Heart left ventricle (tissue), 13 donors: ENCODE results near the gene KCNA2.

ENCODE experiments used
- CTCF ChIP-seq, 12 donors: fragments of 200-600 bp; sonication (generic) in 4 of 12; IDR thresholded peaks; one replicate each; pipeline versions ENCODE4 v1.5.0 to v1.8.0; 2018 to 2022; ENCODE audit warnings: antibody characterized with exemption in 12 of 12, mild to moderate bottlenecking in 5 of 12
- POLR2A ChIP-seq, 2 donors: fragments of 450-650 bp; IDR thresholded peaks; one replicate each; pipeline ENCODE4 v1.6.1; 2017; ENCODE audit warnings: antibody characterized with exemption in 2 of 2, mild to moderate bottlenecking in 2 of 2, moderate library complexity in 2 of 2
- donor health status: ischemic (EF 13 %, LVEDD 7.1; RV severe dilation, severe dysfunction).
- donor health status: DM: no; HTN: yes; CAD: no.
- donor health status: DM: no; HTN: no; CAD: no.
- donor health status: ischemic (EF 25% LVEDD 6.9; RV normal size, moderate dysfunction).
- donor health status: ischemic (EF 25% LVEDD 5.7; RV mildly dilated, moderate dysfunction).
- donor health status: ischemic (EF 35%, LVEDD 5.7; RV mildly dilated, moderate dysfunction).
- donor health status: nonischemic (EF 11% LVEDD 7.7; RV severe dilation, severe dysfunction).
- donor health status: DM: yes; HTN: yes; CAD: no.
- donor health status: PGD.
- donor health status: ischemic (EF 29% LVEDD 5.4; RV normal size, mild dysfunction).
- donor health status: nonischemic (EF 23%, LVEDD 6.1; RV moderate dilation, normal function).

DNA sequence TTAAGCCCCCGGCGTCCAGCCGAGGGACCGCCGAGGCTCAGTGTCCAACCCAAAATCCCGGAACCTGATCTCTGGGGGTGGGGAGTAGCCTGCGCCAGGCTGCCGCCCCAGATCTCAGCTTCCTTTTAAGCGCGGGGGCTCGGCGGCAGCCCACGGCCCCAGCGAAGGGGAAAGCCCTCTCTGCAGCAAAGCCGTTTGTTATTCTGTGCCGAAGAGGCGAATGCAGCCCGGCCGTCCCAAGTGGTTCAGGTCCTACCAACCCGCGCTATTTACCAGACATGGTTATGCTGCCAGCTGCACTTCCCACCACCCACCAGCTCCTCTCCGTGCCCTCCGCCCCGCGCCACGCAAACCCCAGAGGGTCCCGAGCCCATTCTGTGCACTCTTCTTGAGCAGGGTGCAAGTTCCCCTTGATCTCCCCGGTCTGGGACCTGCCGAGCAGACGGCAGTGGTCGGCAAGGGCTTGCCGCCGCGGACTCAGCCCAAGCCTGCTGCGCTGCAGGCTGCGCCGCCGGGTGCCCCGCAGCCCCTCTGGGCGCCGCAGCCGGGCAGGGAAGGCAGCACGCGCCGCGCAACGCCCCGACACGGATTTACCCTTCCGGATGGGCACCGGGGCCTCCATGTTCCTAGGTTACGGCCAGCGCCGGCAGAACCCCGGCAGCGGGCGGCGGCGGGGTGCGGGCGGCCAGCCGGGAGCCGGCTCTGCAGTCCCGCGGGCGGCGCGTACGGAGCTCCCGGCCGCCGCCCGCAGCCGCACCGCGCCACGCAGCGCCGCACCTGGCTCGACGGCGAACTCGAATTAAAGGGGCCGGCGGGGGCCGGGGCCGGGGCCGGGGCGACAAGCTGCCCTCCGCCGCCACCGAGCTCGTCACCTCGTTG lies 738 bp upstream of the KCNA2 start:
- TF ChIP-seq CTCF (IDR thresholded peaks at IDR 0.05) (no peak), POLR2A (IDR thresholded peaks at IDR 0.05) (no peak)
